Measurements from ENCODE around the gene PARP1.
"Not testable (repeated sequence)": the region's sequence is repeated elsewhere in the genome, so short reads cannot be mapped to it uniquely, and the experiment has no call there.

PARP1 gene

GRCh38 chr1:226428791-226429461 is 21.0 kb upstream of the PARP1 start:
- DNase-seq (ENCODE audit: low spot score): no peak

GRCh38 chr1:226428348-226428747 is 20.5 kb upstream of the PARP1 start:
- no peak for DNase-seq (ENCODE audit: low spot score)

DNA sequence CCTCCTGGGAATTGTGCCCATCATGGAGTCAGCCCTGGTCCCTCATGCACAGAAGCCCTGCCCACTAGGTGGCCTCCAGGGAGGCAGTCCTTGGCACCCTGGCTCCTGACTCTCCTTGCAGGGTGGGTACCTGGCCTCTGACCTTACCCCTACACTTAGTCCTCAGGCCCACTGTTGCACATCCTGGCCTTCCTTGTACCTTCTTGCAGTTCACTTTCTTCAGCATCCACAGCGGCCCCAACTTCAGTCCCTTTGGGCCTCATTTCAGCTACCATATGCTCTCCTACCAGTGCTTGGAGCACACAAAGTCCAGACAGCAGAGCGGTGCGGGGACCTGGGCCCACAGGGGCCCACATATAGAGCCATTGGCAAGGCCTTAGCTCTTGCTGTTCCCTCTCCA is 19.2 kb upstream of the PARP1 start:
- no peak for DNase-seq (ENCODE audit: low spot score)

GRCh38 chr1:226426395-226426794 is 18.5 kb upstream of the PARP1 start:
- DNase-seq (ENCODE audit: low spot score): not testable (repeated sequence)

GRCh38 chr1:226425431-226426031 is 17.6 kb upstream of the PARP1 start:
- no peak for DNase-seq (ENCODE audit: low spot score)

GRCh38 chr1:226425004-226425378 is 17.1 kb upstream of the PARP1 start:
- DNase-seq (ENCODE audit: low spot score): no peak

- peak; percentile 52 for DNase-seq (ENCODE audit: low spot score)
Observed at GRCh38 chr1:226424221-226425003, 16.5 kb upstream of the PARP1 start.

DNA sequence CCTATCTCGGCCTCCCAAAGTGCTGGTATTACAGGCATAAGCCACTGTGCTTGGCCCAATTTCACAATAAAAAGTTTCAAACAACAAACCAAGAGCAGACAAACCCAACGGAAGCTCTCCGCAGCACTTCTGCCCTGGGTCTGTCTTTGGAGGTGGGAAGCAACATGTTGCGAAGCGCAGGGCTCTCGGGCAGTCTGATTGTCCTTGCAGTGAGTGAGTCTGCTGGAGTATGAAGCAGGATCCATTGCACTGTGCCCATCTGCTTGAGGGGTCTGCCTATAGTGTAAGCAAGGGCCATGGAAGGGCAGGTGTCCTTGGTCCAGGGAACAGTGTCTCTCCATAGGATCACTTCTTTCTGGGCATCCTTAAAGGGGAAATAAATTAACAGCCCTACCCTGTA is 14.6 kb upstream of the PARP1 start:
- no peak for DNase-seq (ENCODE audit: low spot score)

DNA sequence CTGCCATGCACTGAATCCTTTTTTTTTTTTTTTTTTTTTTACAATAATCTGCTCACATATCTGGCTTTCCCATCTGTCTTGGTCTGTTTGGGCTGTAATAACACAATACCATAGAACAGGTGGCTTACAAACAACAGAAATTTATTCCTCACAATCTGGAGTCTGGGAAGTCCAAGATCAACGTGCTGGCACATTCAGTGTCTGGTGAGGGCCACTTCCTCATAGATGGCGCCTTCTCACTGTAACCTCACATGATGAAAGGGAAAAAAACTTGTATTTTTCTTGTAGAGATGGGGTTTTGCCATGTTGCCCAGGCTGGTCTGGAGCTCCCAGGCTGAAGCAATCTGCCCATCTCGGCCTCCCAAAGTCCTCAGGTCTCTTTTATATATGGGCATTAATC is 13.0 kb upstream of the PARP1 start:
- no peak for DNase-seq (ENCODE audit: low spot score)

GRCh38 chr1:226420328-226420727 is 12.4 kb upstream of the PARP1 start:
- DNase-seq (ENCODE audit: low spot score): no peak

DNA sequence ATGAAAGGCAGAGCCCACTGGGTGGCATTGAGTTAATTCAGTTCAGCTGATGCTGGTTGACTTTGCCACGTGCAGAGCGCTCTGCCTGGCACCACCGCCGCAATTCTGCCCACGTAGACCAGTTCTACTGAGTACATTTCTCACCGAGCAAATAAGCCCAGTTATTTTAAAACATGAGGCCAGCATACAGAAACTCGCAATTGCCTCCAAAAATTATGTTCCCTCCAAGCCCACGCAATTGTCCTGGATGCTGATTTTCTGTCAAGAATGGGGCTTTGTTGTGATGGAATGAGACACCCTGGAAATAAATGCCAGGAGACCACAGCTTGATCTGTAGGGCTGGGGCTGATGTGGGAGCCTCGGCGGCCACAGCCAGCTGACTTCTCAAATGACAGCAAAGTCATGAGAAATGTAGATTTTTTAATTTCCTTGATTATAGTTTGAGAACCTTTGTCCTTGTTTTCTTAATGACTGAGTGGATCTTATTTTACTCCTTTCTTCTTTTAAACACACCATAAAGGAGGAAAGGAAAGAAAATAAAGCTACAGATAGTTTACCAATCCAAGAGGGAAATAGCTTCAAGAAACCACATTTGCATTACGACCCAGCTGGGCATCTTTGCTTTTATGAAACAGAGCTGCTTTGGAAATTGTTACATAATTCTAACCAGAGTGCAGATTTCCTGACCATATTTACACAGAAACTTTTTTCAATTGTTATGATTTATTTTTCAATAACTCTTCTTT is 11.6 kb upstream of the PARP1 start:
- DNase-seq (ENCODE audit: low spot score): no peak

DNA sequence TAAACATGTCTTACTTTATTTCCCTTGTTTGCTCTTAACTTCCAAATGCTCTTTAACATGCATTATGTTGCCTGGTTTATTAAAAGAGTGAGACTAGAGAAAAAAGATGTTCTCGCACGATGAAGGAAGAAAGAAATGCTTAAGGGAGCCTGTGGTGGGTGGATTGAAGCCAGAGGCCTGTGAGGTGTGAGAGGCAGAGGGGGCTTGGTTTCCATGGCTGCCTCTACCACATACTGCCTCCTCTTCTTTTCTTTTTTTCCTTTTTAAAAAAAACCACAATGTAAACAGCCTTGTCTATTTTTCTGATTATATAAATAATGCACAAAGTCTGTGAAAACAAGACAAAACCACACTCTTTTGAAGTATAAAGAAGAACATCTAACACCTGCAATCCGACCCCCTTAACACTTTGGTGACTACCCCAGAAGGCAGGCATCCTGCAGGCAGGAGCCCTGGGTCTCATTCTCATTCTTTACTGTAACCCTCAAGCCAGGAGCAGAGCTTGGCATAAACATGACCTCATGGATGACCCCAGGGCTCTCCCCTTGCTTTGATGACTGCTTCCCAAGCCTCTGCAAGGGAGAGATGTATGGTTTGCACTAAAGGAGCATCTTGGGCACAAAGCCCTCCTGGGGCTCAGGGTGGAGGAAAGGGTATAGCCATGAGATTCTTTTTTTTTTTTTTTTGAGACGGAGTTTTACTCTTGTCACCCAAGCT is 10.1 kb upstream of the PARP1 start:
- no peak for DNase-seq (ENCODE audit: low spot score)

DNA sequence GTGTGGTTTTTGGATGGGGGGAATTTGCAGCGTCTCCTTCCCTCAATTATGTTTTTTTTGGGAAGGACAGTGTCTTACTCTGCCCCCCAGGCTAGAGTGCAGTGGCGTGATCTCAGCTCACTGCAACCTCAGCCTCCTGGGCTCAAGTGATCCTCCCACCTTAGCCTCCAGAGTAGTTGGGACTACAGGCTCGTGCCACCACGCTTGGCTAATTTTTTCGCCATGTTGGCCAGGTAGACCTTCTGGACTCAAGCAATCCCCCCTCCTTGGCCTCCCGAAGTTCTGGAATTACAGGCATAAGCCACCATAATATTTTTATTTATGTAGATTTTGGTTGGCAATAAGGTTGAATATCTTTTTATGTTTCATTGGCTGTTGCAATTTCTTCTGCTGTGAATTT is 9.5 kb upstream of the PARP1 start:
- no peak for DNase-seq (ENCODE audit: low spot score)

DNA sequence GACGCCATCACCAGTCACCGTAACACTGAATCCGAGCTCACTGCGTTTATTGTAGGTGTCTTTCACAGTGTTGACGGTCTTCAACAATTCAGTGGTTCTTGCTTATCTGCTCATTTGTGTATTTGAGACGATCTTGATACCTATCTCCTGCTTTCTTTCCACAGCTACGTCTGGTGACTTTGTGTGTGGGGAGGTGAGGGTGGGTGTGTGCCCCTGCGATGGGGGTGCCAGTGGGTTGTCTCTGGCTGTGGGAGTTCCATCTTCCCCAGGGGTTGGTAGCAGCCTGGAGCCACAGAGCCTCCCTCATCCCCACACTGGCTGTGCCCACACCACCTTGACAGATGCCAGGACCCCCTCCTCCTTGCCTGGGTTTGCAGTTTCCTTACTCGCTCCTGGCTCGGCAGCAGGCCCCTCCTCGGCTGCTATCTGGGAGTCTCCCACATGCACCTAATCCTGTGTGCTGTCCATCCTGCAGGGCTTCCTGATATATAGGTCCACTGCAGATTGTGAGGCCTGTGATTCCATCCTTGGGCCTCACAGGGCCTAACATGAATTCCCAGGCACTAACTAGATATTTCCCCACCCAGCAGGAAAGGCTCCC is 6.3 kb upstream of the PARP1 start:
- DNase-seq (ENCODE audit: low spot score): no peak

GRCh38 chr1:226411619-226412018 is 3.7 kb upstream of the PARP1 start:
- no peak for DNase-seq (ENCODE audit: low spot score)

- no peak for DNase-seq (ENCODE audit: low spot score)
Observed at GRCh38 chr1:226410958-226411357, 3.1 kb upstream of the PARP1 start.

DNA sequence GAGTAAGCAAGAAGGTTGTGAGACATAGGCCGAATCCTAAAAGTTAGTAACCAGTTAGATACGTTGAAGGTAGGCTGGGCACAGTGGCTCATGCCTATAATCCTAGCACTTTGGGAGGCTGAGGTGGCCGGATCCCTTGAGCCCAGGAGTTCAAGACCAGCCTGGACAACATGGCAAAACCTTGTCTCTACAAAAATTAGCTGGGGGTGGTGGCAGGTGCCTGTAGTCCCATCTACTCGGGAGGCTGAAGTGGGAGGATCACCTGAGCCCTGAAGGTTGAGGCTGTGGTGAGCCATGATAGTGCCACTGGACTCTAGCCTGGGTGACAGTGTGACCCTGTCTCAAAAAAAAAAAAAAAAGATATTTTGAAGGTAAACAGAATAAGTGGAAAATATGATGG is 1.5 kb upstream of the PARP1 start:
- DNase-seq (ENCODE audit: low spot score): no peak

GRCh38 chr1:226408285-226409184 is 642 bp upstream of the PARP1 start:
- DNase-seq (ENCODE audit: low spot score): no peak

GRCh38 chr1:226407199-226407496 is 745 bp downstream of the PARP1 start:
- DNase-seq (ENCODE audit: low spot score): no peak

DNA sequence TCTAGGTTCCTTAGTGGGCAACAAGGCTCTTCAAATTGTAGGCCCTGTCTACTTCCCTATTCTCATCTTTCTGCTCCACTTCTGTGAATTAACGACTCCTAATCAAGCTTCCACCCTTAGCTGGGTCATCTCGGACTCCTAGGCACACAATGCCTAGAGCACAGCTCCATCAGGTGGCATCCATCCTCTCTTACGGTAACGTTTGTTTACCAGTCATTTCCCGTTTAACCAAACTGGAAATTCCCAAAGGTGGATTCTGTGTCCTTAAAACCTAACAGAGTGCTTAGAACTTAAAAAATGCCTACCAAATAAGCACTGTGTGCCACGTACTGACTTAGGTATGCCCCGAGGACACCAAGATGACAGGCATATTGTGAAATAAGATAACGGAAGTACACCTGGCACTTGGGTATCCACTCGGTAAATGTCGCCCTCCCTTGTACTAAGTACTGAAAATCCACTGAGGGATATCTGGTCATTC is 1.5 kb downstream of the PARP1 start:
- DNase-seq (ENCODE audit: low spot score): peak; percentile 80

Measured in RKO (cell line).